Measurements from ENCODE around the gene ZBTB40.

GRCh38 chr1:22488319-22488718 is 36.7 kb downstream of the ZBTB40 start:
- TF ChIP-seq POLR2A (IDR thresholded peaks at IDR 0.05) (no peak), CTCF (IDR thresholded peaks at IDR 0.05) (no peak)

Data from Peyer's patch (tissue), 4 donors.